Bronchial epithelial cell (primary cell): ENCODE results near the gene DENND5B. TPM values are rescaled to one million over a fixed set of nuclear protein-coding genes. Genes with fewer than 3 reads are reported as not detected.
"Not testable (repeated sequence)": the region's sequence is repeated elsewhere in the genome, so short reads cannot be mapped to it uniquely, and the experiment has no call there.

Experiments
- DNase-seq: peaks from one replicate; pipeline ENCODE4 v3.0.0-alpha.2; 2010; ENCODE audit warnings: low read depth
- FAIRE-seq: peaks from 2 replicates; lab custom pipeline; 2011; peaks lifted over from hg19 to GRCh38; lab: Jason Lieb, UNC
- H3K27me3 ChIP-seq: 2 replicates; pipeline ENCODE4 v1.5.1; 2011; ENCODE audit warnings: low read length; ENCODE audit not compliant: control insufficient read depth, insufficient read depth
- H3K36me3 ChIP-seq: 2 replicates; pipeline ENCODE4 v1.5.1; 2011; ENCODE audit warnings: low read length; ENCODE audit not compliant: control insufficient read depth, insufficient read depth
- H3K4me3 ChIP-seq: 2 replicates; pipeline ENCODE4 v1.5.1; 2011; ENCODE audit warnings: mild to moderate bottlenecking, low read depth, low read length, control low read depth
- total RNA-seq: library from RNA; depleted of rRNA; stranded (reverse); fragments of >200 nt; gene quantifications from 2 replicates; pipeline ENCODE4 v1.2.1, GENCODE V29; 2014
- TF ChIP-seq, protein P1 (sequence below): IDR thresholded peaks from 2 replicates; pipeline ENCODE4 v1.5.1; 2011; ENCODE audit warnings: mild to moderate bottlenecking, moderate library complexity, low read length, control low read depth, inconsistent platforms; ENCODE audit not compliant: insufficient read depth, severe bottlenecking

The DENND5B gene
- total RNA-seq, 1 donor from 2014 or later = 4.7 TPM

DNA sequence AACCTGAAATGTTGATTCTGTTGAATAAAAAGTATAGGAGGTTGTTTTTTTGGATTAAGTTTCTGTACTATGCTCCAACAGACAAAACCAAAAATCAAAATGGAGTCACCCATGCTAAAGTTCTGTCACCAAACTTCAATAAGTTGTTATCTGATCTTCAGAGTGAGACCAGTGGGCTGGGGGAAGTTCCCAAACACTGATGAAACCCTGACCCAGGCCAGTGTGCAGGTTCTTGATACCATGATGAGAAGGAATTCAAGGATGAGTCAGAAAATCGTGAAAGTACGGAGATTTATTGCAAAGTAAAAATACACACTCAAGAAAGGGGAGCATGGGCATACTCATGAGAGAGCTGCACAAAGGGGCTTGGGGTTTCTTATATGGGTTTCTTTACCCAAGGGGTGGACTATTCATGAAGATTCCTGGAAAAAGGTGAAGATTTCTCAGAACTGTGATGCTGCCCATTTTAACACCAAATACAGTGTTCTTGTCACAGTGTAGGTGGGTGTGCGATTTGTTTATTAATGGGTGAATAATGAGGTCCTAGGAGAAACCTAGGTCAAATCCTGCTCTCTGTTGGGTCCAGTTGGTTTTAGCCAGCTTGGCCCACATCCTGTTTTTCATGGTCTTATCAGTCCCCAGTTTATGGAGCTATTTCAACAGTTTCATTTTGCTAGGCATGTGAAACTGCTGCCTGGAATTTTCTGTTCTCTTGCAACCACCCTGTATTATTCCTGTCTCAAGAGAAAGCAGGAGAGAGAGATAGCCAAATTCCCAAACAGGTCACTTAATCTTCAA, 27.5 kb upstream of the DENND5B start:
- Histone ChIP-seq H3K36me3 (no peaks in the 10 kb centered on the region), H3K4me3 (no peak overlapping the region), H3K27me3 (no peaks in the 10 kb centered on the region)
- no peak for DNase-seq
- TF ChIP-seq, protein P1, sequence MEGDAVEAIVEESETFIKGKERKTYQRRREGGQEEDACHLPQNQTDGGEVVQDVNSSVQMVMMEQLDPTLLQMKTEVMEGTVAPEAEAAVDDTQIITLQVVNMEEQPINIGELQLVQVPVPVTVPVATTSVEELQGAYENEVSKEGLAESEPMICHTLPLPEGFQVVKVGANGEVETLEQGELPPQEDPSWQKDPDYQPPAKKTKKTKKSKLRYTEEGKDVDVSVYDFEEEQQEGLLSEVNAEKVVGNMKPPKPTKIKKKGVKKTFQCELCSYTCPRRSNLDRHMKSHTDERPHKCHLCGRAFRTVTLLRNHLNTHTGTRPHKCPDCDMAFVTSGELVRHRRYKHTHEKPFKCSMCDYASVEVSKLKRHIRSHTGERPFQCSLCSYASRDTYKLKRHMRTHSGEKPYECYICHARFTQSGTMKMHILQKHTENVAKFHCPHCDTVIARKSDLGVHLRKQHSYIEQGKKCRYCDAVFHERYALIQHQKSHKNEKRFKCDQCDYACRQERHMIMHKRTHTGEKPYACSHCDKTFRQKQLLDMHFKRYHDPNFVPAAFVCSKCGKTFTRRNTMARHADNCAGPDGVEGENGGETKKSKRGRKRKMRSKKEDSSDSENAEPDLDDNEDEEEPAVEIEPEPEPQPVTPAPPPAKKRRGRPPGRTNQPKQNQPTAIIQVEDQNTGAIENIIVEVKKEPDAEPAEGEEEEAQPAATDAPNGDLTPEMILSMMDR = no peak
- no peak for FAIRE-seq

DNA sequence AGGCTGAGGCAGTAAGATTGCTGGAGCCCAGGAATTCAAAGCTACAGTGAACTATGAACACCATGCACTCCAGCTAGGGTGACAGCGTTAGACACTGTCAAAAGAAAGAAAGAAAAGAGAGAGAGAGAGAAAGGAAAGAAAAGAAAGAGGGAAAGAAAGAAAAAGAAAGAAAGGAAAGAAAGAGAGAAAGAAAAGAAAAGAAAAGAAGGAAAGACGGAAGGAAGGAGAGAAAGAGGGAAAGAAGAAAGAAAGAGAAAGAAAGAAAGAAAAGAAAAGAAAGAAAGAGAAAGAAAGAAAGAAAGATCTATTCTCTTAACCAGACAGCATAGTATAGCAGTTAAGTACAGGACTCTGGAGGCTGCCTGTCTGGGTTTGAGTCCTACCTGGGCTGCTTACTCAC, 21.9 kb upstream of the DENND5B start:
- no peak for FAIRE-seq
- no peak for DNase-seq
- Histone ChIP-seq H3K4me3 (no peak overlapping the region), H3K36me3 (no peaks in the 10 kb centered on the region), H3K27me3 (no peaks in the 10 kb centered on the region)
- TF ChIP-seq, protein P1 = no peak

DNA sequence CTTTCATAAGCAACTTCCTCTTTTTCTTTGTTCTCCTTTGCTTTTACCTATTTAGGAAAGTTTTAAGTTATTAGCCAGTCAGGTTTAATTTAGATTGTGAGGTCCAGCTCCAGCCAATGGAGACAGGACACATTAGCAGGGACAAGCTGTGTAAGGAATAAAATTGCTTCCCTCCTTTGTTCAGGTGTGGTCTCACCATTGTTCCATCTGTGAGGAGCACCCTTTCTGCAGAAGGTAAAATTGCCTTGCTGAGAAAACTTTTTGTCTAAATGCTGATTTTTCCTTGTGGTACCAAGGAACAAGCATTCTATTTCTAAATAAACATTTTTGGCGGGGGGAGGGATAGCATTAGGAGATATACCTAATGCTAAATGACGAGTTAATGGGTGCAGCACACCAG, 17.4 kb upstream of the DENND5B start:
- not testable (repeated sequence) for DNase-seq, FAIRE-seq, H3K27me3 ChIP-seq, H3K36me3 ChIP-seq, H3K4me3 ChIP-seq

DNA sequence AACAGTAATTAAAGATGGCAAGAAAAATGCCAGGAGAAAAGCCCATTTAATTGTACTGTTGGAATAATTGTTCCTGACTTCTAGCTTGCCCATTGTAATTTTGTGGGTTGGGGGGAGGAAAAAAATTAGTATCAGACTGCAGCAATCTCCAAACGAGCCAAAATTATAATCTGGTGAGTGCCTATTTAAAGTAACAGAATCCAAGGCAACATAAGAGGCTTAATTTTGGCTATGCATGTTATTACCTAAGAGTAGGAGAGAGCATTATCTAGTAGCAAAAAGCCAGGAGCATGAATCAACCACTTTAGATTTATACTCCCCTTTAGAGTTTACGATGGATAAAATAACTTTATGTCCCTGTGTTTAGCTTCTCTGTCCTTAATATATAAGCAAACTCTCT, 14.6 kb upstream of the DENND5B start:
- FAIRE-seq (no peak), DNase-seq (no peak)
- H3K4me3 ChIP-seq = no peak overlapping the region
- no peaks in the 10 kb centered on the region for H3K27me3 ChIP-seq
- no peaks in the 10 kb centered on the region for H3K36me3 ChIP-seq
- TF ChIP-seq, protein P1 = no peak

DNA sequence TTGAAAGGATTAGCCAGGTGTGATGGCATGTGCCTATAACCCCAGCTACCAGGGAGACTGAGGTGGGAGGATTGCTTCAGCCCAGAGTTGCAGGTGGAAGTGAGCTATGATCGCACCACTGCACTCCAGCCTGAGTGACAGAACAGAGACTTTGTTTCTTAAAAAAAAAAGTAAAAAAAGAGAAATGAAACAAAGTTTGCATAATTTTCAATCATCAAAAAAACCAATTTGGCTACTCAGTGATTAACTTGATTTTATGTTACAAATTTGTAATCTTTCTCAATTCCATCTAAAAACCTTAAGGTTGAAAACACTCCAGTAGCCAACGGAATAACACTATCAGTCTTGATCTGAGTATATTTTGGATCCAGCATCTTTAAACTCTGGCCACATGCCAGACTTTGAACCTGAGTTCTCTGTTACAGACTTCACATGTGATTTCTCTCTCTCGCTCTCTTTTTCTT, 12.6 kb upstream of the DENND5B start:
- TF ChIP-seq, protein P1 = no peak
- DNase-seq (no peak), FAIRE-seq (no peak)
- Histone ChIP-seq H3K27me3 (no peaks in the 10 kb centered on the region), H3K4me3 (no peak overlapping the region), H3K36me3 (no peaks in the 10 kb centered on the region)

DNA sequence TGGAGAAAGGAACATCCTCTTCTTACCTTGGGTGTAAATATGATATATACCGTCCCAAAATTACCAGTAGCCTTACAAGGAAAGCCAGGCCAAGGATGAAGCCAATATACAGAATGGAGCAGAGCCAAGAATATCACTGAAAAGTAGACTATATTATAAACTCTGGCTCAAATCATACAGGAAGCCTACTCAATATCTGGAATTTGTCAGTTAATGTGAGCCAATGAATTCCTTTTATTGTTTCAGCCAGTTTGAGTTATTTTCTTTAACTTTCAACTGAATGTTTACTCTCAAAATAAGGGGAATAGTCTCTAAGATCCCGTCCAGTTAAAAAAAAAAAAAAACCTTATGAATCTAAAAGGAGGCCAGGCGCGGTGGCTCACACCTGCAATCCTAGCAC, 9.8 kb upstream of the DENND5B start:
- FAIRE-seq (no peak), DNase-seq (no peak)
- TF ChIP-seq, protein P1 = no peak
- Histone ChIP-seq H3K4me3 (no peak overlapping the region), H3K27me3 (no peaks in the 10 kb centered on the region), H3K36me3 (no peaks in the 10 kb centered on the region)
